KOPT-K1 (cell line): ENCODE data around the gene CEP83.

Experiments used
- H3K27ac ChIP-seq: fragments of 200-600 bp; sonication (generic); 2 replicates; pipeline ENCODE4 v1.5.1; 2016; ENCODE audit warnings: antibody characterized with exemption, mild to moderate bottlenecking, low read depth, low read length; ENCODE audit not compliant: poor library complexity, severe bottlenecking
- H3K36me3 ChIP-seq: fragments of 200-600 bp; sonication (generic); 2 replicates; pipeline ENCODE4 v1.5.1; 2017; ENCODE audit warnings: antibody characterized with exemption, mild to moderate bottlenecking, low read length, moderate library complexity; ENCODE audit not compliant: insufficient read depth
- H3K9me3 ChIP-seq: fragments of 200-600 bp; sonication (generic); 2 replicates; pipeline ENCODE4 v1.5.1; 2017; ENCODE audit warnings: antibody characterized with exemption, low read length, mild to moderate bottlenecking; ENCODE audit not compliant: insufficient read depth, poor library complexity, severe bottlenecking

The CEP83 gene

GRCh38 chr12:94267921-94268471 lies 191.7 kb downstream of the CEP83 start:
- Histone ChIP-seq H3K36me3 (no peaks in the 10 kb centered on the region), H3K9me3 (no peaks in the 10 kb centered on the region), H3K27ac (no peak overlapping the region)

GRCh38 chr12:94267537-94267872 lies 192.2 kb downstream of the CEP83 start:
- H3K27ac ChIP-seq: no peak overlapping the region

GRCh38 chr12:94266796-94267536 lies 192.7 kb downstream of the CEP83 start:
- Histone ChIP-seq H3K27ac (no peak overlapping the region), H3K9me3 (no peaks in the 10 kb centered on the region), H3K36me3 (no peaks in the 10 kb centered on the region)

More at GRCh38 chr12:94267537-94267872, 192.2 kb downstream of the CEP83 start:
- Histone ChIP-seq H3K36me3 (no peaks in the 10 kb centered on the region), H3K9me3 (no peaks in the 10 kb centered on the region)

GRCh38 chr12:94265966-94266745 lies 193.5 kb downstream of the CEP83 start:
- no peak overlapping the region for H3K27ac ChIP-seq
- no peaks in the 10 kb centered on the region for H3K36me3 ChIP-seq
- H3K9me3 ChIP-seq: no peaks in the 10 kb centered on the region

GRCh38 chr12:94265539-94265938 lies 194.1 kb downstream of the CEP83 start:
- H3K36me3 ChIP-seq: no peaks in the 10 kb centered on the region
- no peaks in the 10 kb centered on the region for H3K9me3 ChIP-seq
- no peak overlapping the region for H3K27ac ChIP-seq

- Histone ChIP-seq H3K36me3 (no peaks in the 10 kb centered on the region), H3K9me3 (no peaks in the 10 kb centered on the region), H3K27ac (no peak overlapping the region)
Measured at GRCh38 chr12:94264736-94265485, 194.8 kb downstream of the CEP83 start.

- H3K9me3 ChIP-seq: no peaks in the 10 kb centered on the region
- H3K27ac ChIP-seq: no peak overlapping the region
- no peaks in the 10 kb centered on the region for H3K36me3 ChIP-seq
Measured at GRCh38 chr12:94263905-94264561, 195.6 kb downstream of the CEP83 start.

GRCh38 chr12:94263011-94263811 lies 196.5 kb downstream of the CEP83 start:
- H3K9me3 ChIP-seq: no peaks in the 10 kb centered on the region
- no peaks in the 10 kb centered on the region for H3K36me3 ChIP-seq
- peak overlapping the region; percentile 77 for H3K27ac ChIP-seq

GRCh38 chr12:94262228-94263010 lies 197.2 kb downstream of the CEP83 start:
- Histone ChIP-seq H3K27ac (peak overlapping the region; percentile 77), H3K9me3 (no peaks in the 10 kb centered on the region), H3K36me3 (no peaks in the 10 kb centered on the region)

GRCh38 chr12:94261786-94262185 lies 197.9 kb downstream of the CEP83 start:
- H3K9me3 ChIP-seq: no peaks in the 10 kb centered on the region
- H3K27ac ChIP-seq: peak overlapping the region; percentile 77
- no peaks in the 10 kb centered on the region for H3K36me3 ChIP-seq

GRCh38 chr12:94261119-94261518 lies 198.5 kb downstream of the CEP83 start:
- Histone ChIP-seq H3K9me3 (no peaks in the 10 kb centered on the region), H3K27ac (no peak overlapping the region), H3K36me3 (no peaks in the 10 kb centered on the region)

GRCh38 chr12:94260717-94261116 lies 198.9 kb downstream of the CEP83 start:
- no peaks in the 10 kb centered on the region for H3K9me3 ChIP-seq
- no peak overlapping the region for H3K27ac ChIP-seq
- H3K36me3 ChIP-seq: no peaks in the 10 kb centered on the region

GRCh38 chr12:94260017-94260416 lies 199.7 kb downstream of the CEP83 start:
- no peak overlapping the region for H3K27ac ChIP-seq
- H3K36me3 ChIP-seq: no peaks in the 10 kb centered on the region
- no peaks in the 10 kb centered on the region for H3K9me3 ChIP-seq
